Testis (tissue), 3 donors: Measurements from ENCODE around the gene ATXN7L3. TPM values are rescaled to one million over a fixed set of nuclear protein-coding genes. Genes with fewer than 3 reads are reported as not detected.
"Not testable (repeated sequence)": the region's sequence is repeated elsewhere in the genome, so short reads cannot be mapped to it uniquely, and the experiment has no call there.

Experiments
- DNase-seq: peaks from one replicate; pipeline ENCODE4 v3.0.0-alpha.2; 2019
- H3K27ac ChIP-seq, 2 donors: fragments of 200-600 bp; sonication (generic); one replicate each; pipeline ENCODE4 v1.5.1; 2019
- H3K27me3 ChIP-seq: fragments of 200-600 bp; sonication (generic); one replicate; pipeline ENCODE4 v1.5.1; 2019
- H3K36me3 ChIP-seq: fragments of 200-600 bp; sonication (generic); one replicate; pipeline ENCODE4 v1.5.1; 2017; ENCODE audit warnings: low read depth; ENCODE audit errors: missing control alignments
- H3K4me1 ChIP-seq: fragments of 200-600 bp; sonication (generic); one replicate; pipeline ENCODE4 v1.5.1; 2019
- H3K4me3 ChIP-seq, 2 donors: fragments of 200-600 bp; sonication (generic); one replicate each; pipeline ENCODE4 v1.5.1; 2017 to 2019
- H3K9me3 ChIP-seq: fragments of 200-600 bp; sonication (generic); one replicate; pipeline ENCODE4 v1.5.1; 2017
- POLR2A ChIP-seq: fragments of 450-650 bp; IDR thresholded peaks from one replicate; pipeline ENCODE4 v1.6.1; 2017; ENCODE audit warnings: antibody characterized with exemption, mild to moderate bottlenecking, moderate library complexity
- WGBS, 2 donors: methylation state at CpG; one replicate each; pipeline ENCODE4 v1.1.5; 2018; 5-methylcytosine and 5-hydroxymethylcytosine counted together
- intact Hi-C: fragments of 100-400 bp; cut with DNase I; formaldehyde crosslinking; loops from one replicate; pipeline ENCODE4 v1.15.1; 2023; ENCODE audit warnings: low total_unique reads
- polyA plus RNA-seq: library from polyadenylated mRNA; stranded (reverse); fragments of 350-450 nt; fragmentation: Illumina TruSeq; extraction: RNeasy Lipid Tissue Mini Kit (QIAGEN cat#74804); gene quantifications from one replicate; pipeline ENCODE4 v1.2.3, GENCODE V29; 2014; ENCODE audit warnings: low read depth, low replicate concordance; ENCODE audit not compliant: insufficient read depth
- total RNA-seq, 2 donors: library from RNA; depleted of rRNA; stranded (reverse); fragments of >200 nt; gene quantifications; one replicate each; pipeline ENCODE4 v1.2.3, GENCODE V29; 2016
- TF ChIP-seq, protein P1 (sequence below), 3 experiments: fragments of 450-650 bp in 2 of 3; fragments of 200-600 bp in 1 of 3; sonication (generic) in 1 of 3; IDR thresholded peaks; one replicate each; pipeline ENCODE4 v1.5.1; 2016 to 2019; ENCODE audit warnings: antibody characterized with exemption in 3 of 3, mild to moderate bottlenecking in 2 of 3, moderate library complexity in 1 of 3

The ATXN7L3 gene
- total and polyA plus RNA-seq, 3 donors from 2014 or later = 76.5 to 101 (median 100) TPM

DNA sequence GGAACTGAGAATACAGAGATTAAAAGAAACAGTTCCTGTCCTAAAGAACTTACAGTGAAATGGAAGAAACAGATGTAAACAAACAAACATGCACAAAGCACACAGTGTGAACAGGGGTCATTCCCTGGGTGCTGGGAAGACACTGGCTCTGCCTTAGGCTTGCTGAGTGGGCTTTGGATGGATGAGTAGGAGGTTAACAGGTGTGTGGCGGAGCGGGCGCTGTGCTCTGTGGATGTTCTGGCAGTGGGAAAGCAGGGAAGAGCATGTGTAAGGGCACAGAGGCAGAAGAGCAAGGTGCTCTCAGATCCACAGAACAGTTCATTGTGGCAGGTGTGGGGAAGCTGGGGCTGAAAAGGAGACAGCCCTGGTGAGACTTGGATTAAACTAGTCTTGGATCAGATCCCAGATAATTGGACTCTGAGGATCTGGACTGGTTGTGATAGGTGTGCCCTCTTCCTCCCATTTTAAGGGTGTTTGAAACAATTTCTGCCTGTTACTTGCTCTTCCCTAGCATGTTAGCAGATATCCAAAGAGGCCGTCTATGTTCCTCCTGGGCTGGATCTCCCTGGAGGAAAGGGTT, 49.8 kb downstream of the ATXN7L3 start:
- Histone ChIP-seq H3K27me3 (no peaks in the 10 kb centered on the region), H3K27ac (no peak overlapping the region), H3K36me3 (no peaks in the 10 kb centered on the region), H3K9me3 (no peaks in the 10 kb centered on the region), H3K4me3 (no peak overlapping the region), H3K4me1 (no peaks in the 10 kb centered on the region)
- WGBS, 2 donors = 81 to 86% methylated on average over 4 of the region's 4 CpGs
- intact Hi-C loops = no loop called here
- no peak for DNase-seq
- no peak for TF ChIP-seq POLR2A
- TF ChIP-seq, protein P1, sequence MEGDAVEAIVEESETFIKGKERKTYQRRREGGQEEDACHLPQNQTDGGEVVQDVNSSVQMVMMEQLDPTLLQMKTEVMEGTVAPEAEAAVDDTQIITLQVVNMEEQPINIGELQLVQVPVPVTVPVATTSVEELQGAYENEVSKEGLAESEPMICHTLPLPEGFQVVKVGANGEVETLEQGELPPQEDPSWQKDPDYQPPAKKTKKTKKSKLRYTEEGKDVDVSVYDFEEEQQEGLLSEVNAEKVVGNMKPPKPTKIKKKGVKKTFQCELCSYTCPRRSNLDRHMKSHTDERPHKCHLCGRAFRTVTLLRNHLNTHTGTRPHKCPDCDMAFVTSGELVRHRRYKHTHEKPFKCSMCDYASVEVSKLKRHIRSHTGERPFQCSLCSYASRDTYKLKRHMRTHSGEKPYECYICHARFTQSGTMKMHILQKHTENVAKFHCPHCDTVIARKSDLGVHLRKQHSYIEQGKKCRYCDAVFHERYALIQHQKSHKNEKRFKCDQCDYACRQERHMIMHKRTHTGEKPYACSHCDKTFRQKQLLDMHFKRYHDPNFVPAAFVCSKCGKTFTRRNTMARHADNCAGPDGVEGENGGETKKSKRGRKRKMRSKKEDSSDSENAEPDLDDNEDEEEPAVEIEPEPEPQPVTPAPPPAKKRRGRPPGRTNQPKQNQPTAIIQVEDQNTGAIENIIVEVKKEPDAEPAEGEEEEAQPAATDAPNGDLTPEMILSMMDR (IDR thresholded peaks at IDR 0.05) = no peak

DNA sequence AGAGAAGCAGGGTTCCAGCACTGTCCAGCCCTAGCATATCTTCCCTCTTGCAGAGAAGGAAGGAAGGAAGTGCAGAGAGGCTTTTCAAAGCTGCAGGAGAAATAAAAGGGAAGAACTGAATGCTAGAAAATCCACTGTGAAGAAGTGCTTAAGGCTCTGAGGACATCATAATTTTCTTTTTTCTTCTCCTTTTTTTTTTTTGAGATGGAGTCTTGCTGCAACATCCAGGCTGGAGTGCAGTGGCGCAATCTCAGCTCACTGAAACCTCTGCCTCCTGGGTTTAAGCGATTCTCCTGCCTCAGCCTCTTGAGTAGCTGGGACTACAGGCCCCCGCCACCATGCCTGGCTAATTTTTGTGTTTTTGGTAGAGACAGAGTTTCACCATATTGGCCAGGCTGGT, 50.6 kb downstream of the ATXN7L3 start:
- intact Hi-C loops, DNase-seq, H3K4me1 ChIP-seq, H3K36me3 ChIP-seq, H3K27ac ChIP-seq, H3K4me3 ChIP-seq, H3K9me3 ChIP-seq, H3K27me3 ChIP-seq: not testable (repeated sequence)
- WGBS, 2 donors = 93 to 100% methylated on average over 3 of the region's 3 CpGs

GRCh38 chr17:44147812-44148211, 51.9 kb downstream of the ATXN7L3 start:
- Histone ChIP-seq H3K4me3 (no peak overlapping the region), H3K27ac (no peak overlapping the region), H3K9me3 (no peaks in the 10 kb centered on the region), H3K4me1 (no peaks in the 10 kb centered on the region), H3K27me3 (no peaks in the 10 kb centered on the region), H3K36me3 (no peaks in the 10 kb centered on the region)
- intact Hi-C loops = no loop called here
- no peak for TF ChIP-seq POLR2A
- WGBS, 2 donors = 94 to 98% methylated on average over 3 to 4 of the region's 4 CpGs
- DNase-seq = no peak

- H3K9me3 ChIP-seq = no peaks in the 10 kb centered on the region
- DNase-seq = no peak
- H3K27ac ChIP-seq = no peak overlapping the region
- peaks cover 6% of the 10 kb centered on the region for H3K4me1 ChIP-seq
- intact Hi-C loops = no loop called here
- TF ChIP-seq POLR2A = no peak
- TF ChIP-seq, protein P1 (IDR thresholded peaks at IDR 0.05) = no peak
- WGBS, 2 donors = 45 to 54% methylated on average over 2 of the region's 2 CpGs
- no peak overlapping the region for H3K4me3 ChIP-seq
- H3K27me3 ChIP-seq = no peaks in the 10 kb centered on the region
- no peaks in the 10 kb centered on the region for H3K36me3 ChIP-seq
Measured at GRCh38 chr17:44146375-44147346, 53.0 kb downstream of the ATXN7L3 start.

DNA sequence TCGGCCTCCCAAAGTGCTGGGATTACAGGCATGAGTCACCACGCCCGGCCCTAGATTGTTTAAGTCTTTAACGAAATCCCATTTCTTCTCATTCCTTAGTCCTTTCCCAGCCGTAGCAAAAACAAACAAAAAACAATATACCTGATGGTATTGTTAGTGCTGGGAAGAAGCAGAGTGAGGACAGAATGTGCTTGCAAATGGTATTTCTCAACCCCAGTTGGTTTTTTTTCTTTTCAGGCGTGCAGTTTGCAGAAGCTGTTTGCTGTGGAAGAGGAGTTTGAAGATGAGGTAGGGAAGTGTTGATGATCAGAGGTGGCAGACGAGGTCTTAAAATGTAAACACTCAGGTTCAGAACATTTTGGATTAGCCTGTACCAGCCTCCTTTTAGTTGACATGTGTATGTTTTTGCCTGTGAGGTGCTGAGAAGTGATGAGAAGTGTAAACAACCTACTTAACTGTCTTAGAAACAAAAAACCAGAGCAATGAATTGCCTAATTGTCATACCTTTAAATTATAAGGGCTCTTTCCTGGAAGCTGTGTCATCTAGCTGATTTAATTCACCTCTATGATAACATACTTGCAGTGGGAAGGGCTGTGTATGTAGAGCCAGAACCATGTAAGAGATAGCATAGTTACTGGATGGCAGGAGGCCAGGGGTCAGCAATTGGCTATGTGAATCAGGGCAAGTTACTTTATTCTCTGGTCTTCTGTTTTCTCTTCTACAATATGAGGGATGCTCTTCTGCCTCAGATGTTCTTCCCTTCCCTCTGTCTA, 54.5 kb downstream of the ATXN7L3 start:
- H3K27ac ChIP-seq = no peak overlapping the region
- H3K27me3 ChIP-seq = no peaks in the 10 kb centered on the region
- WGBS, 2 donors = 77 to 86% methylated on average over 7 of the region's 7 CpGs
- no peak overlapping the region for H3K4me3 ChIP-seq
- intact Hi-C loops = no loop called here
- no peak for DNase-seq
- H3K9me3 ChIP-seq = no peaks in the 10 kb centered on the region
- TF ChIP-seq, protein P1 (IDR thresholded peaks at IDR 0.05) = no peak
- TF ChIP-seq POLR2A = no peak
- H3K4me1 ChIP-seq = peaks cover 6% of the 10 kb centered on the region
- H3K36me3 ChIP-seq = no peaks in the 10 kb centered on the region

DNA sequence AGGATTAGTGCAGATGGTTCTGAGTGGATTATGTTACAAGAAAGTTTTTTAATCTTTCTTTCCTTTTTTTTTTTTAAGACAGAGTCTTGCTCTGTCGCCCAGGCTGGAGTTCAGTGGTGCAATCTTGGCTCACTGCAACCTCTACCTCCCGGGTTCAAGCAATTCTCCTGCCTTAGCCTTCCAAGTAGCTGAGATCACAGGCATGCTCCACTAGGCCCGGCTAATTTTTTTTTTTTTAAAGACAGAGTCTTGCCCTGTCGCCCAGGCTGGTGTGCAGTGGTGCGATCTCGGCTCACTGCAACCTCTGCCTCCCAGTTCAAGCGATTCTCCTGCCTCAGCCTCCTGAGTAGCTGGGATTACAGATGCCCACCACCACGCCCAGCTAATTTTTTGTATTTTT, 55.8 kb downstream of the ATXN7L3 start:
- H3K4me1 ChIP-seq, H3K36me3 ChIP-seq, H3K27ac ChIP-seq, intact Hi-C loops, H3K27me3 ChIP-seq, H3K9me3 ChIP-seq, H3K4me3 ChIP-seq, DNase-seq: not testable (repeated sequence)
- 89 to 95% methylated on average over 8 of the region's 8 CpGs for WGBS, 2 donors
